SK-N-SH treated with all-trans-retinoic acid at 6 μM for 48 hours (cell line): ENCODE data around the gene SPTSSA.

Source experiments
- ATAC-seq: fragments of 200-7000 bp; cut with Tn5 transposase; 3 replicates; pipeline ENCODE4 v1.9.1; 2020; ENCODE audit warnings: mild to moderate bottlenecking, moderate library complexity
- BACH2 ChIP-seq: fragments of 250-450 bp; sonication (Bioruptor Pico); IDR thresholded peaks from 2 replicates; pipeline ENCODE4 v1.9.0; 2021; ENCODE audit warnings: mild to moderate bottlenecking, borderline replicate concordance
- CREB5 ChIP-seq: fragments of 250-450 bp; sonication (Bioruptor Pico); IDR thresholded peaks from 2 replicates; pipeline ENCODE4 v1.5.1; 2020; ENCODE audit warnings: low read depth, mild to moderate bottlenecking, moderate library complexity
- CSDC2 ChIP-seq: fragments of 250-450 bp; sonication (Bioruptor Pico); IDR thresholded peaks from 2 replicates; pipeline ENCODE4 v1.5.0; 2020; ENCODE audit warnings: mild to moderate bottlenecking, moderate library complexity
- ESRRG ChIP-seq: fragments of 250-450 bp; sonication (Bioruptor Pico); IDR thresholded peaks from 2 replicates; pipeline ENCODE4 v1.6.1; 2021; ENCODE audit warnings: mild to moderate bottlenecking
- ISL1 ChIP-seq: fragments of 250-450 bp; sonication (Bioruptor Pico); IDR thresholded peaks from 2 replicates; pipeline ENCODE4 v2.1.2; 2022; ENCODE audit warnings: mild to moderate bottlenecking, moderate library complexity
- OSR1 ChIP-seq: fragments of 250-450 bp; sonication (Bioruptor Pico); IDR thresholded peaks from 2 replicates; pipeline ENCODE4 v1.8.0; 2022; ENCODE audit warnings: moderate library complexity, mild to moderate bottlenecking, inconsistent platforms
- PPARA ChIP-seq: fragments of 250-450 bp; sonication (Bioruptor Pico); IDR thresholded peaks from 2 replicates; pipeline ENCODE4 v1.5.0; 2020; ENCODE audit warnings: mild to moderate bottlenecking, borderline replicate concordance
- RARB ChIP-seq: fragments of 250-450 bp; sonication (Bioruptor Pico); IDR thresholded peaks from 2 replicates; pipeline ENCODE4 v1.8.0; 2021; ENCODE audit warnings: mild to moderate bottlenecking, moderate library complexity
- SNAI2 ChIP-seq: fragments of 250-450 bp; sonication (Bioruptor Pico); IDR thresholded peaks from 2 replicates; pipeline ENCODE4 v1.5.0; 2020; ENCODE audit warnings: mild to moderate bottlenecking, moderate library complexity
- TCF4 ChIP-seq: fragments of 250-450 bp; sonication (Bioruptor Pico); IDR thresholded peaks from 2 replicates; pipeline ENCODE4 v1.8.0; 2021; ENCODE audit warnings: mild to moderate bottlenecking, moderate library complexity, borderline replicate concordance
- TOX ChIP-seq: fragments of 250-450 bp; sonication (Bioruptor Pico); IDR thresholded peaks from 2 replicates; pipeline ENCODE4 v1.8.0; 2021; ENCODE audit warnings: mild to moderate bottlenecking, moderate library complexity, borderline replicate concordance
- TSHZ2 ChIP-seq: fragments of 250-450 bp; sonication (Bioruptor Pico); IDR thresholded peaks from 2 replicates; pipeline ENCODE4 v1.5.0; 2020; ENCODE audit warnings: mild to moderate bottlenecking, moderate library complexity
- ZFP3 ChIP-seq: fragments of 250-450 bp; sonication (Bioruptor Pico); IDR thresholded peaks from 2 replicates; pipeline ENCODE4 v1.5.0; 2020; ENCODE audit warnings: mild to moderate bottlenecking, moderate library complexity
- ZFP30 ChIP-seq: fragments of 450-650 bp; formaldehyde crosslinking; IDR thresholded peaks from 2 replicates; pipeline ENCODE4 v1.5.0; 2022; ENCODE audit warnings: mild to moderate bottlenecking, moderate library complexity
- ZNF565 ChIP-seq: fragments of 450-650 bp; formaldehyde crosslinking; conservative IDR thresholded peaks from 2 replicates; pipeline ENCODE4 v1.5.0; 2020; ENCODE audit warnings: low read depth, mild to moderate bottlenecking, moderate library complexity
- ZNF70 ChIP-seq: fragments of 450-650 bp; formaldehyde crosslinking; IDR thresholded peaks from 2 replicates; pipeline ENCODE4 v1.5.0; 2020; ENCODE audit warnings: mild to moderate bottlenecking, moderate library complexity
- ZNF8 ChIP-seq: fragments of 450-650 bp; formaldehyde crosslinking; IDR thresholded peaks from 2 replicates; pipeline ENCODE4 v1.5.0; 2020; ENCODE audit warnings: mild to moderate bottlenecking, moderate library complexity
- TF ChIP-seq, protein P1 (sequence below): fragments of 250-450 bp; sonication (Bioruptor Pico); IDR thresholded peaks from 2 replicates; pipeline ENCODE4 v1.5.1; 2021; ENCODE audit warnings: mild to moderate bottlenecking, moderate library complexity
- TF ChIP-seq, protein P2 (sequence below): fragments of 250-450 bp; sonication (Bioruptor Pico); IDR thresholded peaks from 2 replicates; pipeline ENCODE4 v1.8.0; 2020; ENCODE audit warnings: mild to moderate bottlenecking, moderate library complexity, borderline replicate concordance

The SPTSSA gene

GRCh38 chr14:34426313-34427295 is 35.4 kb downstream of the SPTSSA start:
- ATAC-seq = no peak
- TF ChIP-seq SNAI2 (CRISPR knock-in tag) = no peak

GRCh38 chr14:34425095-34425851 is 36.8 kb downstream of the SPTSSA start:
- TF ChIP-seq BACH2 (CRISPR knock-in tag) (no peak), ZFP3 (CRISPR knock-in tag) (no peak), ZNF565 (CRISPR knock-in tag) (no peak), TSHZ2 (no peak), ZNF70 (CRISPR knock-in tag) (no peak), TCF4 (CRISPR knock-in tag) (no peak), TOX (CRISPR knock-in tag) (no peak)
- TF ChIP-seq, all 23 proteins: peak for 0
- no peak for ATAC-seq

- no peak for TF ChIP-seq CSDC2
- TF ChIP-seq, protein P1, sequence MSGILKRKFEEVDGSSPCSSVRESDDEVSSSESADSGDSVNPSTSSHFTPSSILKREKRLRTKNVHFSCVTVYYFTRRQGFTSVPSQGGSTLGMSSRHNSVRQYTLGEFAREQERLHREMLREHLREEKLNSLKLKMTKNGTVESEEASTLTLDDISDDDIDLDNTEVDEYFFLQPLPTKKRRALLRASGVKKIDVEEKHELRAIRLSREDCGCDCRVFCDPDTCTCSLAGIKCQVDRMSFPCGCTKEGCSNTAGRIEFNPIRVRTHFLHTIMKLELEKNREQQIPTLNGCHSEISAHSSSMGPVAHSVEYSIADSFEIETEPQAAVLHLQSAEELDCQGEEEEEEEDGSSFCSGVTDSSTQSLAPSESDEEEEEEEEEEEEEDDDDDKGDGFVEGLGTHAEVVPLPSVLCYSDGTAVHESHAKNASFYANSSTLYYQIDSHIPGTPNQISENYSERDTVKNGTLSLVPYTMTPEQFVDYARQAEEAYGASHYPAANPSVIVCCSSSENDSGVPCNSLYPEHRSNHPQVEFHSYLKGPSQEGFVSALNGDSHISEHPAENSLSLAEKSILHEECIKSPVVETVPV (CRISPR knock-in tag) = no peak
- no peak for TF ChIP-seq PPARA
- TF ChIP-seq ISL1 (CRISPR knock-in tag) = no peak
- no peak for TF ChIP-seq SNAI2 (CRISPR knock-in tag)
- no peak for TF ChIP-seq ZNF8 (CRISPR knock-in tag)
- no peak for TF ChIP-seq RARB (CRISPR knock-in tag)
- TF ChIP-seq ESRRG (CRISPR knock-in tag) = no peak
- TF ChIP-seq CREB5 (CRISPR knock-in tag) = no peak
- TF ChIP-seq BACH2 (CRISPR knock-in tag) = no peak
- no peak for TF ChIP-seq ZFP30
- TF ChIP-seq, protein P2, sequence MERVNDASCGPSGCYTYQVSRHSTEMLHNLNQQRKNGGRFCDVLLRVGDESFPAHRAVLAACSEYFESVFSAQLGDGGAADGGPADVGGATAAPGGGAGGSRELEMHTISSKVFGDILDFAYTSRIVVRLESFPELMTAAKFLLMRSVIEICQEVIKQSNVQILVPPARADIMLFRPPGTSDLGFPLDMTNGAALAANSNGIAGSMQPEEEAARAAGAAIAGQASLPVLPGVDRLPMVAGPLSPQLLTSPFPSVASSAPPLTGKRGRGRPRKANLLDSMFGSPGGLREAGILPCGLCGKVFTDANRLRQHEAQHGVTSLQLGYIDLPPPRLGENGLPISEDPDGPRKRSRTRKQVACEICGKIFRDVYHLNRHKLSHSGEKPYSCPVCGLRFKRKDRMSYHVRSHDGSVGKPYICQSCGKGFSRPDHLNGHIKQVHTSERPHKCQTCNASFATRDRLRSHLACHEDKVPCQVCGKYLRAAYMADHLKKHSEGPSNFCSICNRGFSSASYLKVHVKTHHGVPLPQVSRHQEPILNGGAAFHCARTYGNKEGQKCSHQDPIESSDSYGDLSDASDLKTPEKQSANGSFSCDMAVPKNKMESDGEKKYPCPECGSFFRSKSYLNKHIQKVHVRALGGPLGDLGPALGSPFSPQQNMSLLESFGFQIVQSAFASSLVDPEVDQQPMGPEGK (CRISPR knock-in tag) = no peak
- TF ChIP-seq OSR1 (CRISPR knock-in tag) = no peak
Measured at GRCh38 chr14:34424488-34424887, 37.6 kb downstream of the SPTSSA start.

GRCh38 chr14:34423445-34423844 is 38.6 kb downstream of the SPTSSA start:
- TF ChIP-seq BACH2 (CRISPR knock-in tag) (no peak), CSDC2 (no peak), ISL1 (CRISPR knock-in tag) (no peak), TCF4 (CRISPR knock-in tag) (peak; percentile 43; the same call in 1 of the 2 replicates)
- TF ChIP-seq, protein P1 (CRISPR knock-in tag) = no peak
- ATAC-seq = no peak; the same call in 2 of the 3 replicates

More at GRCh38 chr14:34424488-34424887, 37.6 kb downstream of the SPTSSA start:
- no peak for ATAC-seq
